ENCODE data around the gene MAB21L3.

MAB21L3 gene

DNA sequence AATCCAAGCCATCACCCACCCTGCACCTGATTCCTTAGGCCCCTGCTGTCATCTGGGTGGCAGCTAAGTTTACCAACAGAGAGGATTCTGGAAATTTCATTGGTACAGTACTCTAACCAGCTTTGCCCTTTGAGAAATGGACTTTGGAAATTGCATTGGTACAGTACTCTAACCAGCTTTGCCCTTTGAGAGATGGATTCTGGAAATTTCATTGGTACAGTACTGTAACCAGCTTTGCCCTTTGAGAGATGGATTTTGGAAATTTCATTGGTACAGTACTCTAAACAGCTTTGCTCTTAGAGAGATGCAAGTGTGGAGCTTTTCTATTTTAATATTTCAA, 42.5 kb downstream of the MAB21L3 start:
- Histone ChIP-seq H3K4me1 (ENCODE audit: insufficient read depth, low read length, severe bottlenecking) (no peaks in the 10 kb centered on the region), H3K27me3 (ENCODE audit: insufficient read depth, low read length) (no peaks in the 10 kb centered on the region; the same call in 1 of the 2 replicates), H3K9me3 (ENCODE audit: low read length) (no peaks in the 10 kb centered on the region), H3K79me2 (ENCODE audit: insufficient read depth, low read length) (no peaks in the 10 kb centered on the region), H3K9ac (ENCODE audit: low read length) (no peak overlapping the region), H4K20me1 (ENCODE audit: insufficient read depth, low read length) (no peaks in the 10 kb centered on the region), H2AFZ (ENCODE audit: low read length) (no peak overlapping the region), H3K27ac (ENCODE audit: low read depth, low read length, poor library complexity, severe bottlenecking) (no peak overlapping the region), H3K9me2 (ENCODE audit: low read depth, low read length) (no peaks in the 10 kb centered on the region), H3K4me3 (ENCODE audit: low read depth, low read length, poor library complexity, severe bottlenecking) (no peak overlapping the region), H3K4me2 (ENCODE audit: low read length) (no peak overlapping the region), H3F3A (ENCODE audit: insufficient read depth, low read length) (no peaks in the 10 kb centered on the region), H3K36me3 (ENCODE audit: insufficient read depth, low read length) (no peaks in the 10 kb centered on the region)
- TF ChIP-seq EZH2 (IDR thresholded peaks at IDR 0.05; ENCODE audit: borderline replicate concordance, low read length): no peak
- TF ChIP-seq, protein P1, sequence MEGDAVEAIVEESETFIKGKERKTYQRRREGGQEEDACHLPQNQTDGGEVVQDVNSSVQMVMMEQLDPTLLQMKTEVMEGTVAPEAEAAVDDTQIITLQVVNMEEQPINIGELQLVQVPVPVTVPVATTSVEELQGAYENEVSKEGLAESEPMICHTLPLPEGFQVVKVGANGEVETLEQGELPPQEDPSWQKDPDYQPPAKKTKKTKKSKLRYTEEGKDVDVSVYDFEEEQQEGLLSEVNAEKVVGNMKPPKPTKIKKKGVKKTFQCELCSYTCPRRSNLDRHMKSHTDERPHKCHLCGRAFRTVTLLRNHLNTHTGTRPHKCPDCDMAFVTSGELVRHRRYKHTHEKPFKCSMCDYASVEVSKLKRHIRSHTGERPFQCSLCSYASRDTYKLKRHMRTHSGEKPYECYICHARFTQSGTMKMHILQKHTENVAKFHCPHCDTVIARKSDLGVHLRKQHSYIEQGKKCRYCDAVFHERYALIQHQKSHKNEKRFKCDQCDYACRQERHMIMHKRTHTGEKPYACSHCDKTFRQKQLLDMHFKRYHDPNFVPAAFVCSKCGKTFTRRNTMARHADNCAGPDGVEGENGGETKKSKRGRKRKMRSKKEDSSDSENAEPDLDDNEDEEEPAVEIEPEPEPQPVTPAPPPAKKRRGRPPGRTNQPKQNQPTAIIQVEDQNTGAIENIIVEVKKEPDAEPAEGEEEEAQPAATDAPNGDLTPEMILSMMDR (IDR thresholded peaks at IDR 0.05; ENCODE audit: low read length): no peak

DNA sequence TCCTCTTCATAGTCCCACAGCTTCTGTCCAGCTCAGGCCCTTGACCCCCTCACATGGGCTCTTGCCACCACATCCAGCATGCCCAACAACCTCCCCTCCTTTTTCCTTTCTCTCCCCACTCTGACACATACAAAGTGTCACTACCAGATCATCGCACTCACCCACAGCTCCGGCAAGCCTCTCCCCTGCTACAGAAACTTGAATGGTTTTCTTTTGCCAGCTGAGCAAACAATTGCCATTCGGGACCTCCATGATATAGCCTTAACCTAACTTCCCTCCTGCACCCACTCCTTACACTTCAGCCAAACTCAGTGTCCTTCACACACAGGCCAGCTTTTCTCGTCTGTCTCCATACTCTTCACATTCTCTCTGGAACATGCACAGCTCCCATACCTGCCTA, 43.3 kb downstream of the MAB21L3 start:
- H3K4me1 ChIP-seq (ENCODE audit: insufficient read depth, low read length, severe bottlenecking): no peaks in the 10 kb centered on the region
- no peaks in the 10 kb centered on the region for H3K9me2 ChIP-seq (ENCODE audit: low read depth, low read length)

DNA sequence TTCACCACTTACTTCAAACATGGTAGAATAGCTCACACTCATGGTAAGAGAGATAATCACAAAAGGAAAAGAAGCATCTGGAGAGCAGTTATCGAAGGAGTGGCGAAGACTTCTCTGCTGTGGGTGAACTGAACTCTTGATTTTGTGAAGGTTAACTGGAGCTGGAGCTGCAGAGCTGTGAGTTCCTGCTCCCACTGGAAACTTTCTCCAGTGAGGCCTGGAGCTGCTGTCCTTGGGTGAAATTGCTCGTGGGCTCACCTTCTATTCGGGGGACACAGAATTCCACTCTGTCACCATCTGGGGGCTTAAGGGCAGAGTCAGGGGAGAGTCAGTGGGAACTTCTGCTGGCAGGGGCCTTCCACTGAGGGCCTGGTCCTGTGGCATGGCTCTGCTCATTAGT, 45.9 kb downstream of the MAB21L3 start:
- no peaks in the 10 kb centered on the region for H3K36me3 ChIP-seq (ENCODE audit: insufficient read depth, low read length)
- H3K4me2 ChIP-seq (ENCODE audit: low read length): no peak overlapping the region
- TF ChIP-seq EZH2 (IDR thresholded peaks at IDR 0.05; ENCODE audit: borderline replicate concordance, low read length): no peak
- TF ChIP-seq, protein P1 (IDR thresholded peaks at IDR 0.05; ENCODE audit: low read length): no peak
- no peaks in the 10 kb centered on the region for H4K20me1 ChIP-seq (ENCODE audit: insufficient read depth, low read length)
- no peaks in the 10 kb centered on the region for H3F3A ChIP-seq (ENCODE audit: insufficient read depth, low read length)
- H3K9ac ChIP-seq (ENCODE audit: low read length): no peak overlapping the region
- no peaks in the 10 kb centered on the region for H3K4me1 ChIP-seq (ENCODE audit: insufficient read depth, low read length, severe bottlenecking)
- H3K27ac ChIP-seq (ENCODE audit: low read depth, low read length, poor library complexity, severe bottlenecking): no peak overlapping the region
- H3K9me2 ChIP-seq (ENCODE audit: low read depth, low read length): no peaks in the 10 kb centered on the region
- no peak overlapping the region for H2AFZ ChIP-seq (ENCODE audit: low read length)
- no peaks in the 10 kb centered on the region for H3K9me3 ChIP-seq (ENCODE audit: low read length)
- no peaks in the 10 kb centered on the region for H3K79me2 ChIP-seq (ENCODE audit: insufficient read depth, low read length)
- H3K27me3 ChIP-seq (ENCODE audit: insufficient read depth, low read length): no peaks in the 10 kb centered on the region
- H3K4me3 ChIP-seq (ENCODE audit: low read depth, low read length, poor library complexity, severe bottlenecking): no peak overlapping the region

More for the DNA sequence above, 43.3 kb downstream of the MAB21L3 start:
- no peaks in the 10 kb centered on the region for H3K9me3 ChIP-seq (ENCODE audit: low read length)
- H3F3A ChIP-seq (ENCODE audit: insufficient read depth, low read length): no peaks in the 10 kb centered on the region
- no peak overlapping the region for H3K9ac ChIP-seq (ENCODE audit: low read length)
- H2AFZ ChIP-seq (ENCODE audit: low read length): no peak overlapping the region
- no peak overlapping the region for H3K4me2 ChIP-seq (ENCODE audit: low read length)
- H4K20me1 ChIP-seq (ENCODE audit: insufficient read depth, low read length): no peaks in the 10 kb centered on the region
- H3K27ac ChIP-seq (ENCODE audit: low read depth, low read length, poor library complexity, severe bottlenecking): no peak overlapping the region
- H3K27me3 ChIP-seq (ENCODE audit: insufficient read depth, low read length): no peaks in the 10 kb centered on the region
- H3K4me3 ChIP-seq (ENCODE audit: low read depth, low read length, poor library complexity, severe bottlenecking): no peak overlapping the region
- TF ChIP-seq, protein P1 (IDR thresholded peaks at IDR 0.05; ENCODE audit: low read length): no peak
- TF ChIP-seq EZH2 (IDR thresholded peaks at IDR 0.05; ENCODE audit: borderline replicate concordance, low read length): no peak
- no peaks in the 10 kb centered on the region for H3K36me3 ChIP-seq (ENCODE audit: insufficient read depth, low read length)
- H3K79me2 ChIP-seq (ENCODE audit: insufficient read depth, low read length): no peaks in the 10 kb centered on the region

Measured in OCI-LY1 (cell line).